Transverse colon (tissue), 4 donors: ENCODE measurements around the gene CPNE4. TPM values are rescaled to one million over a fixed set of nuclear protein-coding genes. Genes with fewer than 3 reads are reported as not detected.

Source experiments
- DNase-seq: peaks from one replicate; pipeline ENCODE4 v3.0.0-alpha.2; 2019
- H3K27ac ChIP-seq, 4 donors: fragments of 200-600 bp; sonication (generic); 2 replicates each; pipeline ENCODE4 v1.5.1; 2016 to 2018; ENCODE audit warnings: inconsistent platforms in 4 of 4
- H3K27me3 ChIP-seq: fragments of 200-600 bp; sonication (generic); 2 replicates; pipeline ENCODE4 v1.5.1; 2017; ENCODE audit warnings: inconsistent platforms
- H3K36me3 ChIP-seq, 4 donors: fragments of 200-600 bp; sonication (generic); 2 replicates each; pipeline ENCODE4 v1.5.1; 2017 to 2019; ENCODE audit warnings: inconsistent platforms in 4 of 4
- H3K4me1 ChIP-seq, 4 donors: fragments of 200-600 bp; sonication (generic); 2 replicates each; pipeline ENCODE4 v1.5.1; 2017 to 2020; ENCODE audit warnings: inconsistent platforms in 4 of 4
- H3K4me3 ChIP-seq, 4 donors: fragments of 200-600 bp; sonication (generic); 1 replicate in 1 of 4; 2 replicates in 3 of 4; pipeline versions ENCODE4 v1.5.1 to v1.6.1; 2017 to 2019; ENCODE audit warnings: inconsistent platforms in 4 of 4
- H3K9me3 ChIP-seq, 2 donors: fragments of 200-600 bp; sonication (generic); 2 replicates each; pipeline ENCODE4 v1.5.1; 2017 to 2019; ENCODE audit warnings: inconsistent platforms in 2 of 2
- EP300 ChIP-seq: sonication (generic); formaldehyde crosslinking; IDR thresholded peaks from one replicate; pipeline ENCODE4 v1.6.1; 2017; ENCODE audit warnings: antibody characterized with exemption, low read depth
- POLR2A ChIP-seq: fragments of 450-650 bp; IDR thresholded peaks from one replicate; pipeline ENCODE4 v1.6.1; 2016; ENCODE audit warnings: antibody characterized with exemption, mild to moderate bottlenecking, moderate library complexity
- POLR2AphosphoS5 ChIP-seq, 3 donors: sonication (generic); formaldehyde crosslinking; IDR thresholded peaks; one replicate each; pipeline ENCODE4 v1.6.1; 2016; ENCODE audit warnings: antibody characterized with exemption in 3 of 3
- whole genome bisulfite sequencing, 2 donors: methylation state at CpG; one replicate each; pipeline ENCODE4 v1.1.5; 2018; ENCODE audit warnings: low coverage in 1 of 2; 5-methylcytosine and 5-hydroxymethylcytosine counted together
- in situ Hi-C, 4 donors: fragments of 200-750 bp; cut with MboI; loops; one replicate each; pipeline versions ENCODE4 v1.15.0 to v1.15.1; 2017; ENCODE audit warnings: low sequenced_read_pairs in 3 of 4, low pct_ligation_motif_present in 1 of 4, low pct_unique_long_range_greater_than_20kb in 1 of 4
- intact Hi-C: fragments of 100-400 bp; cut with DNase I; formaldehyde crosslinking; loops from one replicate; pipeline ENCODE4 v1.15.1; 2023; ENCODE audit warnings: low total_unique reads
- total RNA-seq, 4 donors: library from RNA; depleted of rRNA; stranded (reverse); fragments of >200 nt; gene quantifications; one replicate each; pipeline ENCODE4 v1.1.0, GENCODE V29; 2016
- TF ChIP-seq, protein P1 (sequence below), 5 experiments: fragments of 200-600 bp in 3 of 5; fragments of 450-650 bp in 2 of 5; sonication (generic) in 3 of 5; IDR thresholded peaks; 1 replicate in 2 of 5; 2 replicates in 3 of 5; pipeline ENCODE4 v1.5.1; 2016 to 2017; ENCODE audit warnings: antibody characterized with exemption in 5 of 5, inconsistent platforms in 3 of 5, mild to moderate bottlenecking in 2 of 5, moderate library complexity in 1 of 5

The CPNE4 gene
- total RNA-seq, 4 donors from 2014 or later: 0.16 to 1.5 TPM; not detected in 2

DNA sequence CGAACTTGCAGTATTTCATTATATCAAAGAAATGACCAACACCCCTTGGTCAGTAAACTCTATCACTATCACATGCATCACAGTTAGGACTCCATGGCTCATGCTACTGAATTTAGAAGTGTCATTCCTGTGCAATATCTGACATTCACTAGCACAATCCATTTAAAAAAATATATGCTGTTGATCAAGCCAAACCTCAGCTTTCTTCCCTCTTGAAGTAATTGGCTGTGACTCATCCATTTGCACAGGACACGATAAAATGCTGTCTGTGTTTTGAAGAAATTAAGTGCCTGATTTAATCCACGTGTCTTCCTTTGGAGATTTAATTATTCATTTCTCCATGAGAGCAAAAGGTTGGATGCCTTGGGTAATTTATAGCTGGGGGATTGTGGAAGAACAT, 38.9 kb downstream of the CPNE4 start:
- intact Hi-C loops (no loop called here), in situ Hi-C loops (no loop called here)
- 59 to 61% methylated on average over 3 of the region's 3 CpGs for WGBS, 2 donors
- no peaks in the 10 kb centered on the region for H3K36me3 ChIP-seq
- H3K9me3 ChIP-seq: no peaks in the 10 kb centered on the region
- DNase-seq: no peak
- no peak overlapping the region for H3K4me3 ChIP-seq
- H3K27me3 ChIP-seq: no peaks in the 10 kb centered on the region
- H3K4me1 ChIP-seq: no peaks in the 10 kb centered on the region
- TF ChIP-seq POLR2A (no peak), POLR2AphosphoS5 (IDR thresholded peaks at IDR 0.05) (no peak)
- TF ChIP-seq, protein P1, sequence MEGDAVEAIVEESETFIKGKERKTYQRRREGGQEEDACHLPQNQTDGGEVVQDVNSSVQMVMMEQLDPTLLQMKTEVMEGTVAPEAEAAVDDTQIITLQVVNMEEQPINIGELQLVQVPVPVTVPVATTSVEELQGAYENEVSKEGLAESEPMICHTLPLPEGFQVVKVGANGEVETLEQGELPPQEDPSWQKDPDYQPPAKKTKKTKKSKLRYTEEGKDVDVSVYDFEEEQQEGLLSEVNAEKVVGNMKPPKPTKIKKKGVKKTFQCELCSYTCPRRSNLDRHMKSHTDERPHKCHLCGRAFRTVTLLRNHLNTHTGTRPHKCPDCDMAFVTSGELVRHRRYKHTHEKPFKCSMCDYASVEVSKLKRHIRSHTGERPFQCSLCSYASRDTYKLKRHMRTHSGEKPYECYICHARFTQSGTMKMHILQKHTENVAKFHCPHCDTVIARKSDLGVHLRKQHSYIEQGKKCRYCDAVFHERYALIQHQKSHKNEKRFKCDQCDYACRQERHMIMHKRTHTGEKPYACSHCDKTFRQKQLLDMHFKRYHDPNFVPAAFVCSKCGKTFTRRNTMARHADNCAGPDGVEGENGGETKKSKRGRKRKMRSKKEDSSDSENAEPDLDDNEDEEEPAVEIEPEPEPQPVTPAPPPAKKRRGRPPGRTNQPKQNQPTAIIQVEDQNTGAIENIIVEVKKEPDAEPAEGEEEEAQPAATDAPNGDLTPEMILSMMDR (IDR thresholded peaks at IDR 0.05): no peak
- no peak overlapping the region for H3K27ac ChIP-seq

DNA sequence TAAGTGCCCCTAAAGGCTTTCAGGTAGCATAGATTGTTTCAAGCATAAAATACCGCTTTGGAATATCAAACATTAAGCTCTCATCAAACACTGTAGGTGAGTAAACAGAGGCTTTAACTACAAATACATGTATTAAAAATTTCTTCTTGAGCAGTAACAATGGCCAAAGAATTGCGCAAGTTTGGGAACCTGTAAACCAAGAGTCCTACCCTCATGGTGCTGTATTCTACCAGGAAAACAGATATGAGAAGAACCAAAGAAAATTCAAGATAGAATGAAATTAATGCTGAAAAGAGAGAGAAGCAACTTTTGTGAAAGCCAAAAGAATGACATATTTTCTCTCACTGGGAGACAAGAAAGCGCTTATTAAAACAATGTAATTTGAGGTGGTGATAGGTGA, 45.5 kb downstream of the CPNE4 start:
- TF ChIP-seq, protein P1 (IDR thresholded peaks at IDR 0.05): no peak
- TF ChIP-seq EP300 (no peak), POLR2AphosphoS5 (IDR thresholded peaks at IDR 0.05) (no peak)
- Histone ChIP-seq H3K4me3 (no peak overlapping the region), H3K9me3 (no peaks in the 10 kb centered on the region), H3K27ac (no peak overlapping the region), H3K36me3 (no peaks in the 10 kb centered on the region), H3K4me1 (no peaks in the 10 kb centered on the region), H3K27me3 (no peaks in the 10 kb centered on the region)
- DNase-seq: no peak
- 94 to 100% methylated on average over 3 of the region's 3 CpGs for WGBS, 2 donors
- intact Hi-C loops (no loop called here), in situ Hi-C loops (no loop called here)

DNA sequence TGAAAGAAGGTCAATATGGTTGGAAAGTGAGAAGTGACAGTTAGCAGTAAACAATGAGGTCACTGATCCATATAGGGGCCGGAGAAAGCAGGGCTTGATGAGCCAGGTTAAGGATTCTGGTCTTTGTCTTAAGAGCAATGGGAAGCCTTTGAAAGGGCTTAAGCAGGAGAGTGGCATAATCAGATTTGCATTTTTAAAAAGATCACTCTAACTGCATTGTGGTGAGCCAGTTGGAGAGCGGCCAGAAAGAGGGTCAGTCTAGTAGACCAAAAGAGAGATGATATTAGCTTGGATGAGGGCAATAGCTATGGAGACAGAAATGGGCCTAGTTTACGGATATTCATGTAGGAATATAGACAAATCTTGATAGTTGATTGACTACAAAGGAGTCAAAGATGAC, 46.6 kb downstream of the CPNE4 start:
- Histone ChIP-seq H3K4me3 (no peak overlapping the region), H3K4me1 (no peaks in the 10 kb centered on the region), H3K9me3 (no peaks in the 10 kb centered on the region), H3K27ac (no peak overlapping the region), H3K36me3 (no peaks in the 10 kb centered on the region), H3K27me3 (no peaks in the 10 kb centered on the region)
- TF ChIP-seq POLR2AphosphoS5 (IDR thresholded peaks at IDR 0.05) (no peak), POLR2A (no peak), EP300 (no peak)
- TF ChIP-seq, protein P1 (IDR thresholded peaks at IDR 0.05): no peak
- in situ Hi-C loops (no loop called here), intact Hi-C loops (no loop called here)
- WGBS, 2 donors: 71 to 85% methylated on average over 2 to 3 of the region's 3 CpGs
- DNase-seq: no peak

DNA sequence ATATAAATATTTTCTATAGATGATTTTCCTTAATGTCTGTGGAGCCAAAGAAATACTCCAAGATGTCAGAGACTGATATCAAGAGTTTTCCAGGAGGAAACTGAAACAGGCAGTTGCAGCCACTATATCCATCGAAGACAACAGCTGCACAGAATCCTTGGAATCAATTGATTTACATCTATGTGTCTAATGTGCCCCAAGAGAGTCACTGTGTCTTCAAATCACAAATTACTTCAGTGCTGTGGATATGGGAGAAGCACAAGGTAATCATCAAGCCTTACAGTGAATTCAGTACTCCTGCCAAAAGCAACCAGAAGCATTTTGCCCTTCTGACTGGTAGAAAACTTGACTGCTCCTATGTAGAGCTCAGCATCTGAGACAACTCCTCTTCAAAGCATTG, 51.1 kb downstream of the CPNE4 start:
- Histone ChIP-seq H3K36me3 (no peaks in the 10 kb centered on the region), H3K4me3 (no peak overlapping the region), H3K4me1 (no peaks in the 10 kb centered on the region), H3K9me3 (no peaks in the 10 kb centered on the region), H3K27me3 (no peaks in the 10 kb centered on the region), H3K27ac (no peak overlapping the region)
- in situ Hi-C loops: no loop called here
- 40 to 68% methylated on average over 1 of the region's 1 CpG for WGBS, 2 donors
- TF ChIP-seq POLR2A (no peak), POLR2AphosphoS5 (IDR thresholded peaks at IDR 0.05) (no peak), EP300 (no peak)
- TF ChIP-seq, protein P1 (IDR thresholded peaks at IDR 0.05): no peak
- intact Hi-C loops: no loop called here
- DNase-seq: no peak
